Fibroblast of pulmonary artery (primary cell): ENCODE measurements around the gene MACROD2.

ENCODE experiments used
- DNase-seq: peaks from one replicate; pipeline ENCODE4 v3.0.0-alpha.2; 2010; ENCODE audit warnings: low read depth
- H3K4me3 ChIP-seq: replicated peaks from 2 replicates; pipeline ENCODE4 v1.5.1; 2011; ENCODE audit warnings: low read depth, mild to moderate bottlenecking, control low read depth, low read length, moderate library complexity
- CTCF ChIP-seq: IDR thresholded peaks from 2 replicates; pipeline ENCODE4 v1.5.1; 2011; ENCODE audit warnings: mild to moderate bottlenecking, control low read depth, low read length, inconsistent platforms; ENCODE audit errors: missing control alignments

MACROD2 gene

GRCh38 chr20:15759594-15759993 lies 1764.3 kb downstream of the MACROD2 start:
- no peak overlapping the region for H3K4me3 ChIP-seq
- TF ChIP-seq CTCF, result no peak
- peak; percentile 7 for DNase-seq

GRCh38 chr20:15760001-15760621 lies 1764.8 kb downstream of the MACROD2 start:
- no peak overlapping the region for H3K4me3 ChIP-seq
- no peak for DNase-seq
- TF ChIP-seq CTCF, result no peak

- no peak overlapping the region for H3K4me3 ChIP-seq
- no peak for DNase-seq
- no peak for TF ChIP-seq CTCF
Observed at GRCh38 chr20:15763366-15763765, 1768.0 kb downstream of the MACROD2 start.

- no peak for DNase-seq
- no peak for TF ChIP-seq CTCF
- H3K4me3 ChIP-seq, result no peak overlapping the region
Observed at GRCh38 chr20:15767586-15767985, 1772.3 kb downstream of the MACROD2 start.

- H3K4me3 ChIP-seq, result no peak overlapping the region
- no peak for DNase-seq
- TF ChIP-seq CTCF, result no peak
Observed at GRCh38 chr20:15767999-15768741, 1772.9 kb downstream of the MACROD2 start.

- no peak for DNase-seq
- H3K4me3 ChIP-seq, result no peak overlapping the region
- TF ChIP-seq CTCF, result no peak
Observed at GRCh38 chr20:15772826-15773225, 1777.5 kb downstream of the MACROD2 start.

- no peak for TF ChIP-seq CTCF
- no peak overlapping the region for H3K4me3 ChIP-seq
- DNase-seq, result no peak
Observed at GRCh38 chr20:15774926-15775325, 1779.6 kb downstream of the MACROD2 start.
